ENCODE data around the gene ABCC6. TPM values are rescaled to one million over a fixed set of nuclear protein-coding genes. Genes with fewer than 3 reads are reported as not detected.

The ABCC6 gene
- total and polyA plus RNA-seq, 2 donors (not counting 3 experiments of a cell fraction or from before 2014, with no cell fraction given), result 0.07 to 0.84 TPM

DNA sequence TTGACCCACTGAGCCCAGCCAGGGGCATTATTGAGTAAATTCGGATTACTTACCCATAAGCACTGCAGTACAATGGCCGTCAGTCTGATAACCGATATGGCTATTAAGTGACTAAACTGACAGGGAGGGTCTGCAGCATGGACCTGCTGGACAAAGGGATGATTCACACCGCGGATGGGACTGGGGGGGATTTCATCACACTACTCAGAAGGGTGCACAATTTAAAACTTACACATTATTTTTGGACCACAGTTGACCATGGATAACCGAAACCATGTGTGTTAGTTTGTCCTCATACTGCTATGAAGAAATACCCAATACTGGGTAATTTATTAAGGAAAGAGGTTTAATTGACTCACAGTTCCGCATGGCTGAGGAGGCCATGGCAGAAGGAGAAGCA, 106.5 kb downstream of the ABCC6 start:
- no peak overlapping the region for H3K4me2 ChIP-seq (ENCODE audit: insufficient read depth, low read length)
- H3K27me3 ChIP-seq (ENCODE audit: control insufficient read depth in 2 of 2, insufficient read depth in 2 of 2, low read length in 2 of 2), result no peaks in the 10 kb centered on the region
- H3K79me2 ChIP-seq (ENCODE audit: control insufficient read depth, insufficient read depth, low read length), result peaks cover 4% of the 10 kb centered on the region
- dilution Hi-C loops (cut with MboI; ENCODE audit: extremely low pct_ligation_motif_present, low sequenced_read_pairs), result no loop called here
- H4K20me1 ChIP-seq (replicated peaks; ENCODE audit: control insufficient read depth, extremely low read depth, insufficient read depth, low read length), result no peaks in the 10 kb centered on the region
- BruUV-seq (replicated peaks), result no TSS peak
- no peak overlapping the region for H3K4me3 ChIP-seq (replicated peaks in 1 of 3; ENCODE audit: insufficient read depth in 1 of 3, low read depth in 1 of 3, low read length in 3 of 3)
- no peaks in the 10 kb centered on the region for H3K9me1 ChIP-seq (replicated peaks; ENCODE audit: control insufficient read depth, extremely low read depth, insufficient read depth, low read length)
- TF ChIP-seq EZH2 (IDR thresholded peaks at IDR 0.05; ENCODE audit: borderline replicate concordance, low read depth, low read length, severe bottlenecking) (no peak), JUN (IDR thresholded peaks at IDR 0.05; ENCODE audit: borderline replicate concordance, insufficient read depth, insufficient read length, low read depth) (no peak), GATA2 (IDR thresholded peaks at IDR 0.05; ENCODE audit: insufficient read depth, insufficient read length, low read depth, low read length) (no peak), POLR2A (IDR thresholded peaks at IDR 0.05; ENCODE audit: low read depth, low read length) (no peak), POLR2AphosphoS5 (IDR thresholded peaks at IDR 0.05; ENCODE audit: insufficient read depth, low read depth, low read length) (no peak), FOS (IDR thresholded peaks at IDR 0.05; ENCODE audit: borderline replicate concordance, insufficient read depth, low read length) (no peak)
- TF ChIP-seq, protein P1, sequence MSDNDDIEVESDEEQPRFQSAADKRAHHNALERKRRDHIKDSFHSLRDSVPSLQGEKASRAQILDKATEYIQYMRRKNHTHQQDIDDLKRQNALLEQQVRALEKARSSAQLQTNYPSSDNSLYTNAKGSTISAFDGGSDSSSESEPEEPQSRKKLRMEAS (IDR thresholded peaks at IDR 0.05; ENCODE audit: insufficient read depth, insufficient read length), result no peak
- H3K9ac ChIP-seq (replicated peaks; ENCODE audit: extremely low read depth, insufficient read depth, low read length), result no peak overlapping the region
- FAIRE-seq (no peak), DNase-seq (ENCODE audit: low read depth, low spot score) (no peak)
- POLR2A ChIA-PET, result no interaction called here
- no peak overlapping the region for H3K27ac ChIP-seq (ENCODE audit: insufficient read depth, low read depth, low read length)
- intact Hi-C loops (cut with micrococcal nuclease), result no loop called here
- CTCF ChIA-PET, result no interaction called here
- peaks cover 14 to 25% of the 10 kb centered on the region in 2 experiments for H3K36me3 ChIP-seq (ENCODE audit: control insufficient read depth in 2 of 2, extremely low read depth in 1 of 2, insufficient read depth in 2 of 2, low read length in 2 of 2)
- H2AFZ ChIP-seq (ENCODE audit: low read depth, low read length), result no peak overlapping the region
- no peaks in the 10 kb centered on the region for H3K9me3 ChIP-seq (replicated peaks; ENCODE audit: control insufficient read depth, insufficient read depth, low read length)
- H3K4me1 ChIP-seq (ENCODE audit: control insufficient read depth, extremely low read depth, insufficient read depth, low read length), result peaks cover 19% of the 10 kb centered on the region

DNA sequence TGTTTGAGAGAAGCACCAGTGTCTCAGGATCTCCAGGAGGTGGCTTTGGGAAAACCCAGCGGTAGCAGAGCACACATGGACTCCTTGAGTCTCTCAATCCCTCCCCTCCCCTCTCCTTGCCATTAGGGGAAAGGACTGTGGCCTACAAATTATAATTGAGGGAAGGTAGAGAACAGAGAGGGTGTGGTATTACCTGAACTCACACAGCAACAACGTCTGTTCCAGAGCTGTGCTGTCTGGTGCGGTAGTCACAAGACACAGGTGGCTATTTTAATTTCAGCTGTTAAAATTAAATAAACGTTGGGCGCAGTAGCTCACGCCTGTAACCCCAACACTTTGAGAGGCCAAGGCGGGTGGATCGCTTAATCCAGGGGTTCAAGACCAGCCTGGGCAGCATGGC, 110.2 kb downstream of the ABCC6 start:
- Histone ChIP-seq H2AFZ (ENCODE audit: low read depth, low read length) (no peak overlapping the region), H3K9me1 (replicated peaks; ENCODE audit: control insufficient read depth, extremely low read depth, insufficient read depth, low read length) (no peaks in the 10 kb centered on the region), H3K9ac (replicated peaks; ENCODE audit: extremely low read depth, insufficient read depth, low read length) (no peak overlapping the region), H3K36me3 (ENCODE audit: control insufficient read depth in 2 of 2, extremely low read depth in 1 of 2, insufficient read depth in 2 of 2, low read length in 2 of 2) (peaks cover 17 to 41% of the 10 kb centered on the region in 2 experiments), H3K27ac (ENCODE audit: insufficient read depth, low read depth, low read length) (no peak overlapping the region), H4K20me1 (replicated peaks; ENCODE audit: control insufficient read depth, extremely low read depth, insufficient read depth, low read length) (no peaks in the 10 kb centered on the region), H3K9me3 (replicated peaks; ENCODE audit: control insufficient read depth, insufficient read depth, low read length) (no peaks in the 10 kb centered on the region), H3K79me2 (ENCODE audit: control insufficient read depth, insufficient read depth, low read length) (no peaks in the 10 kb centered on the region), H3K27me3 (ENCODE audit: control insufficient read depth in 2 of 2, insufficient read depth in 2 of 2, low read length in 2 of 2) (no peaks in the 10 kb centered on the region), H3K4me3 (replicated peaks in 1 of 3; ENCODE audit: insufficient read depth in 1 of 3, low read depth in 1 of 3, low read length in 3 of 3) (no peak overlapping the region), H3K4me1 (ENCODE audit: control insufficient read depth, extremely low read depth, insufficient read depth, low read length) (no peaks in the 10 kb centered on the region), H3K4me2 (ENCODE audit: insufficient read depth, low read length) (no peak overlapping the region)
- POLR2A ChIA-PET, result no interaction called here
- no peak for TF ChIP-seq POLR2A (IDR thresholded peaks at IDR 0.05; ENCODE audit: low read depth, low read length)
- TF ChIP-seq GATA2 (IDR thresholded peaks at IDR 0.05; ENCODE audit: insufficient read depth, insufficient read length, low read depth, low read length), result no peak
- TF ChIP-seq MYC (IDR thresholded peaks at IDR 0.05; ENCODE audit: low read depth, low read length), result no peak
- TF ChIP-seq FOS (IDR thresholded peaks at IDR 0.05; ENCODE audit: borderline replicate concordance, insufficient read depth, low read length), result no peak
- TF ChIP-seq, protein P2, sequence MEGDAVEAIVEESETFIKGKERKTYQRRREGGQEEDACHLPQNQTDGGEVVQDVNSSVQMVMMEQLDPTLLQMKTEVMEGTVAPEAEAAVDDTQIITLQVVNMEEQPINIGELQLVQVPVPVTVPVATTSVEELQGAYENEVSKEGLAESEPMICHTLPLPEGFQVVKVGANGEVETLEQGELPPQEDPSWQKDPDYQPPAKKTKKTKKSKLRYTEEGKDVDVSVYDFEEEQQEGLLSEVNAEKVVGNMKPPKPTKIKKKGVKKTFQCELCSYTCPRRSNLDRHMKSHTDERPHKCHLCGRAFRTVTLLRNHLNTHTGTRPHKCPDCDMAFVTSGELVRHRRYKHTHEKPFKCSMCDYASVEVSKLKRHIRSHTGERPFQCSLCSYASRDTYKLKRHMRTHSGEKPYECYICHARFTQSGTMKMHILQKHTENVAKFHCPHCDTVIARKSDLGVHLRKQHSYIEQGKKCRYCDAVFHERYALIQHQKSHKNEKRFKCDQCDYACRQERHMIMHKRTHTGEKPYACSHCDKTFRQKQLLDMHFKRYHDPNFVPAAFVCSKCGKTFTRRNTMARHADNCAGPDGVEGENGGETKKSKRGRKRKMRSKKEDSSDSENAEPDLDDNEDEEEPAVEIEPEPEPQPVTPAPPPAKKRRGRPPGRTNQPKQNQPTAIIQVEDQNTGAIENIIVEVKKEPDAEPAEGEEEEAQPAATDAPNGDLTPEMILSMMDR (IDR thresholded peaks at IDR 0.05; ENCODE audit: extremely low read depth in 1 of 2, insufficient read depth in 1 of 2, low read depth in 1 of 2, low read length in 2 of 2), result no peak
- no peak for TF ChIP-seq POLR2AphosphoS5 (IDR thresholded peaks at IDR 0.05; ENCODE audit: insufficient read depth, low read depth, low read length)
- TF ChIP-seq EZH2 (IDR thresholded peaks at IDR 0.05; ENCODE audit: borderline replicate concordance, low read depth, low read length, severe bottlenecking), result no peak
- TF ChIP-seq, protein P1 (IDR thresholded peaks at IDR 0.05; ENCODE audit: insufficient read depth, insufficient read length), result no peak
- no peak for TF ChIP-seq JUN (IDR thresholded peaks at IDR 0.05; ENCODE audit: borderline replicate concordance, insufficient read depth, insufficient read length, low read depth)
- no peak for FAIRE-seq
- intact Hi-C loops (cut with micrococcal nuclease), result no loop called here
- dilution Hi-C loops (cut with MboI; ENCODE audit: extremely low pct_ligation_motif_present, low sequenced_read_pairs), result no loop called here
- BruUV-seq (replicated peaks), result no TSS peak
- no peak for DNase-seq (ENCODE audit: low read depth, low spot score)
- CTCF ChIA-PET, result interaction anchor here (1.0 kb wide), 1 partner anchor 8 kb away, joined by 3 read pairs; no protein-coding TSS in a partner anchor

All from endothelial cell of umbilical vein (primary cell).